ENCODE data around the gene ATP2A2.

Gene ATP2A2

DNA sequence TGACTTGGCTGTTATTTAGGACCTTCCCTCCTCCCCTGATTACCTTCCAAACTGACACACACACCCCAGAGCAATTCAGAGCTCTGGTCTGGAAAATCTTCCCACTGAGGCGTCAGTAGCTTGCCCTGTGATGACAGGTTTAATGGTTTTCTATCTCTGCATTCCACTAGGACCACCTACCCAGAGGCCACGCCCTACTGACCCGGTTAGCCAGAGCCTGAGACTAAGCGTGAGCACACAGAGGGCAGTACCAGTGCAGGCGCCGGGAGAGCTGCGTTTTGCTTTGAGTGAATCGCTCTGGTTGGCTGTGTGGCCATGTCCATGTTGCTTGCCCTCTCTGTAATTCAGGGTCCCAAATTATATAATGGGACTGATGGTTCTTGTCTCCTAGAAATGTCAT lies 36.2 kb upstream of the ATP2A2 start:
- H3K27ac ChIP-seq, result peak overlapping the region; percentile 99
- TF ChIP-seq ZFX (IDR thresholded peaks at IDR 0.05; ENCODE audit: borderline replicate concordance) (no peak), CTCF (IDR thresholded peaks at IDR 0.05) (no peak)

DNA sequence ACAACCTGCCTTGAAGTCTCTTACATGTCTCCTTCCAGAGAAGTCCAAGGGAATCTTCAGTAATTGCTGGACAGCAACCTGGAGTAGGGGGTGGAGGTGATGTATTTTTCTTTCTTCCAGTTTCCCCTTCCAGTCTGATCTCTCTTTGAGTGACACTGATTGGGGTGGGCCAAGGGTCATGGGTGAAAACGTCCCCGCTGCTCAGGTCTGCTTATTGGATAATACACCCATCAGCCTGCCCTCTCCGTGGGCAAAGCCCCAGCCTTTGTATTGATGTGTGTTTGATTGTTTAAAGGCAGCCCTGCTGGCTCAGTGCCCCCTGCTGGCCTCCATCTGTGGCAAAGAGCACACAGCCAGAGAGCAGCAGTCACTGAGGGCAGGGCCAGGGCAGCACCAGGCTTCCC lies 35.7 kb upstream of the ATP2A2 start:
- TF ChIP-seq ZFX (IDR thresholded peaks at IDR 0.05; ENCODE audit: borderline replicate concordance), result no peak
- peak; percentile 54 for TF ChIP-seq CTCF (IDR thresholded peaks at IDR 0.05)
- H3K27ac ChIP-seq, result peak overlapping the region; percentile 99

GRCh38 chr12:110246636-110247339 lies 34.3 kb upstream of the ATP2A2 start:
- TF ChIP-seq ZFX (IDR thresholded peaks at IDR 0.05; ENCODE audit: borderline replicate concordance), result no peak
- TF ChIP-seq CTCF (IDR thresholded peaks at IDR 0.05), result no peak
- peak overlapping the region; percentile 99 for H3K27ac ChIP-seq

DNA sequence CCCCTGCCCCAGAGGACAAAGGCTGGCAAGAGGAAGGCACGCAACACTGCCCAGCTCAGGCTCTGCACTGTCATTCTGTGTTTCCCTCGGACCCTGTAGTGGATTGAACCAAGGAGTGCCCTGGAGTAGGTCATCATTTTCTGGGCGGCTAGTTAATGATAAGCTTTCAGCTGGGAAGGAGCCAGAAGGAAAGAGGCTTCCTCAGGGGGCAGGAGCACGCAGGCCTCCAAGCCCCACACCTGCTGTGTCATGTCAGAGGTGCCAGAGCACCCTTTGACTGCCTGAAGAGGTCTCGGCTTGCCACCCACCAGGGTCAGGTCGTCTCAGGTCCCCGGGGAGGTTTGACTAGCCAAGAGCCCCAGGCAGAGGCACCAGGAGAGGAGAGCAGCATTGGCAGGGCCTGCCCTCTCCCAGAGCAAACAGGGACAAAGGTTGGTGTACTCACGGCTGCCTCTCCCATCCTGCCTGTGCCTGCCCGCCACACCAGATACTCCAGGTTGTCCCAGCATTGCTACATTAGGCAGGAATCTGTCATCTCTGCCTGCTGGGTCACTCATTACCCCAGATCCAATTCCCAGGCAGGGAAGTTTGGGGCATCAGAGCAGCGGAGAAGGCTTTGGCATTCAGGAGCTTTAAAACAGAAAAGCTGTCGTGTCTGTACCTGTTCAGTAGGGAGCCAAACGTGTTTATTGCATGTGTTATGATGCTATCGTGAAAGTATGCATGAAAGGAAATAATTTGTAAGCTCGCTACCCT lies 33.5 kb upstream of the ATP2A2 start:
- no peak for TF ChIP-seq ZFX (IDR thresholded peaks at IDR 0.05; ENCODE audit: borderline replicate concordance)
- no peak for TF ChIP-seq CTCF (IDR thresholded peaks at IDR 0.05)
- peak overlapping the region; percentile 99 for H3K27ac ChIP-seq

GRCh38 chr12:110248096-110248447 lies 33.0 kb upstream of the ATP2A2 start:
- peak overlapping the region; percentile 99 for H3K27ac ChIP-seq

DNA sequence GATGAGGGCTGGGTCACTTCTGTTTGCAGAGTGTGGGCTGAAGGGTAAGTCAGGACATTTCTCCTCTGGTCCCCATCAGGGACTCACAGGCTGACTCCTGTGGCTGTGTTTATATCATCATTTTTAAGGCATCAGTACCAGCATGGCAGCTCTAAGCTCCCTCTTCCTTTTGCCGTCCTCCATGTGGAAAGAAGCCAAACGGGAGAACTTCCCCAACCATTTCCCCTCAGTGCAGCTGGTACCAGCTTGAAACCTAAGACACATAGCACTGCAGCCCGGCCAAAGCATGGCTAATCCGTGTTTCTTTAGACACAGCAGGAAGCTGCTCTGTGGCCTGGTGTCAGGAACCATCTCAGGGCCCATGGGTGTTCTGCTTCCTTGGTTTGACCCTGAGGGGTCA lies 31.9 kb upstream of the ATP2A2 start:
- H3K27ac ChIP-seq, result peak overlapping the region; percentile 99
- no peak for TF ChIP-seq ZFX (IDR thresholded peaks at IDR 0.05; ENCODE audit: borderline replicate concordance)

More at GRCh38 chr12:110248096-110248447, 33.0 kb upstream of the ATP2A2 start:
- TF ChIP-seq ZFX (IDR thresholded peaks at IDR 0.05; ENCODE audit: borderline replicate concordance), result no peak
- no peak for TF ChIP-seq CTCF (IDR thresholded peaks at IDR 0.05)

GRCh38 chr12:110249716-110250225 lies 31.3 kb upstream of the ATP2A2 start:
- TF ChIP-seq ZFX (IDR thresholded peaks at IDR 0.05; ENCODE audit: borderline replicate concordance) (no peak), CTCF (IDR thresholded peaks at IDR 0.05) (no peak)
- H3K27ac ChIP-seq, result peak overlapping the region; percentile 99
